H1 (cell line): ENCODE measurements around the gene TBX2. TPM values are rescaled to one million over a fixed set of nuclear protein-coding genes. Genes with fewer than 3 reads are reported as not detected.
A peak's percentile ranks its signal among the peaks of the same experiment; 100 is the strongest.

Experiments
- CTCF ChIA-PET: fragments of 300-600 bp; sonication (Branson Sonifier 250); formaldehyde crosslinking; loops from one replicate; lab custom pipeline; 2021; ENCODE audit not compliant: partially characterized antibody; lab: Charles Lee
- POLR2A ChIA-PET: fragments of 300-600 bp; sonication (Branson Sonifier 250); formaldehyde crosslinking; loops from one replicate; lab custom pipeline; 2021; ENCODE audit warnings: inconsistent platforms; ENCODE audit not compliant: partially characterized antibody; lab: Charles Lee
- DNase-seq, 2 experiments: peaks; one replicate each; pipeline versions ENCODE4 v3.0.0 to v3.0.0-alpha.2; 2010 to 2022; ENCODE audit warnings: low spot score in 2 of 2, low read depth in 1 of 2, mixed read lengths in 1 of 2
- FAIRE-seq: peaks from 2 replicates; lab custom pipeline; 2011; peaks lifted over from hg19 to GRCh38; lab: Jason Lieb, UNC
- H2AFZ ChIP-seq: 2 replicates; pipeline ENCODE4 v1.8.1; 2012; ENCODE audit warnings: low read length, inconsistent platforms
- H2AK5ac ChIP-seq: 2 replicates; pipeline ENCODE4 v1.6.1; 2013; ENCODE audit warnings: low read depth, low read length
- H2BK120ac ChIP-seq: replicated peaks from 2 replicates; pipeline ENCODE3; 2013; ENCODE audit warnings: low read depth, low read length, inconsistent platforms
- H2BK12ac ChIP-seq: 2 replicates; pipeline ENCODE4 v1.6.1; 2013; ENCODE audit warnings: low read depth, low read length
- H2BK15ac ChIP-seq: 2 replicates; pipeline ENCODE4 v1.6.1; 2013; ENCODE audit warnings: low read length
- H2BK20ac ChIP-seq: 2 replicates; pipeline ENCODE4 v1.6.1; 2013; ENCODE audit warnings: low read length
- H2BK5ac ChIP-seq: 2 replicates; pipeline ENCODE4 v1.6.1; 2013; ENCODE audit warnings: low read depth, low read length
- H3K14ac ChIP-seq: 2 replicates; pipeline ENCODE4 v1.6.1; 2013; ENCODE audit warnings: inconsistent platforms; ENCODE audit not compliant: insufficient read length
- H3K18ac ChIP-seq: 2 replicates; pipeline ENCODE4 v1.6.1; 2013; ENCODE audit warnings: low read length; ENCODE audit errors: extremely low read depth
- H3K23ac ChIP-seq: 2 replicates; pipeline ENCODE4 v1.6.1; 2013; ENCODE audit warnings: inconsistent platforms; ENCODE audit not compliant: insufficient read length
- H3K23me2 ChIP-seq: 2 replicates; pipeline ENCODE4 v1.6.1; 2013; ENCODE audit warnings: low read depth, low read length
- H3K27ac ChIP-seq: 2 replicates; pipeline ENCODE4 v1.6.1; 2011; ENCODE audit warnings: low read depth, low read length, inconsistent platforms
- H3K27me3 ChIP-seq, 4 experiments: replicated peaks in 1 of 4; 1 replicate in 1 of 4; 2 replicates in 3 of 4; pipeline versions ENCODE4 v1.6.1 to v1.8.1; 2011 to 2013; ENCODE audit warnings: low read length in 3 of 4, mild to moderate bottlenecking in 3 of 4, inconsistent platforms in 2 of 4, mixed read lengths in 2 of 4, moderate library complexity in 1 of 4; ENCODE audit not compliant: control insufficient read depth in 3 of 4, insufficient read depth in 3 of 4; ENCODE audit errors: extremely low read depth in 1 of 4
- H3K36me3 ChIP-seq, 4 experiments: 2 replicates each; pipeline versions ENCODE4 v1.6.1 to v1.8.1; 2011 to 2013; ENCODE audit warnings: mild to moderate bottlenecking in 4 of 4, low read length in 3 of 4, moderate library complexity in 2 of 4, control low read depth in 1 of 4, inconsistent platforms in 1 of 4; ENCODE audit not compliant: insufficient read depth in 4 of 4, control insufficient read depth in 2 of 4
- H3K4ac ChIP-seq: replicated peaks from 2 replicates; pipeline ENCODE3; 2013; ENCODE audit warnings: low read length, low read depth, mixed read lengths, inconsistent platforms; ENCODE audit not compliant: insufficient read length
- H3K4me1 ChIP-seq, 4 experiments: replicated peaks in 1 of 4; 1 replicate in 1 of 4; 2 replicates in 3 of 4; pipeline versions ENCODE4 v1.6.1 to v1.8.1; 2011 to 2013; ENCODE audit warnings: low read length in 3 of 4, inconsistent platforms in 2 of 4, mixed read lengths in 1 of 4; ENCODE audit not compliant: insufficient read depth in 4 of 4, control insufficient read depth in 3 of 4
- H3K4me2 ChIP-seq, 2 experiments: 2 replicates each; pipeline versions ENCODE4 v1.6.1 to v1.8.1; 2011 to 2013; ENCODE audit warnings: low read depth in 2 of 2, low read length in 2 of 2, control low read depth in 1 of 2, inconsistent platforms in 1 of 2, mild to moderate bottlenecking in 1 of 2; ENCODE audit not compliant: insufficient read depth in 1 of 2
- H3K4me3 ChIP-seq, 4 experiments: fragments of 200-600, 300-600 bp in 1 of 4; sonication (generic), shearing (Covaris generic), sonication (Bioruptor Twin) in 1 of 4; 2 replicates each; pipeline versions ENCODE4 v1.5.1 to v1.8.1; 2011 to 2016; ENCODE audit warnings: low read length in 4 of 4, low read depth in 3 of 4, control low read depth in 2 of 4, inconsistent platforms in 2 of 4, mild to moderate bottlenecking in 2 of 4, mixed read lengths in 1 of 4, moderate library complexity in 1 of 4; ENCODE audit not compliant: insufficient read depth in 2 of 4; ENCODE audit errors: extremely low read depth in 1 of 4
- H3K56ac ChIP-seq: replicated peaks from 2 replicates; pipeline ENCODE3; 2013; ENCODE audit warnings: low read depth, mild to moderate bottlenecking, mixed read lengths, low read length, inconsistent platforms; ENCODE audit not compliant: insufficient read length
- H3K79me1 ChIP-seq: 2 replicates; pipeline ENCODE4 v1.6.1; 2013; ENCODE audit warnings: low read depth, low read length, control low read depth
- H3K79me2 ChIP-seq, 2 experiments: 2 replicates each; pipeline versions ENCODE4 v1.6.1 to v1.8.1; 2012 to 2013; ENCODE audit warnings: low read length in 2 of 2, mild to moderate bottlenecking in 2 of 2, inconsistent platforms in 1 of 2; ENCODE audit not compliant: insufficient read depth in 2 of 2, control insufficient read depth in 1 of 2
- H3K9ac ChIP-seq, 4 experiments: replicated peaks in 1 of 4; 1 replicate in 1 of 4; 2 replicates in 3 of 4; pipeline versions ENCODE4 v1.6.1 to v1.8.1; 2011 to 2013; ENCODE audit warnings: low read depth in 3 of 4, low read length in 3 of 4, control low read depth in 2 of 4, mild to moderate bottlenecking in 2 of 4, moderate library complexity in 2 of 4, inconsistent platforms in 1 of 4; ENCODE audit errors: extremely low read depth in 1 of 4
- H3K9me3 ChIP-seq, 2 experiments: 2 replicates each; pipeline versions ENCODE4 v1.6.1 to v1.8.1; 2012 to 2013; ENCODE audit warnings: mild to moderate bottlenecking in 2 of 2, moderate library complexity in 2 of 2, control low read depth in 1 of 2, inconsistent platforms in 1 of 2, low read depth in 1 of 2, low read length in 1 of 2, mixed read lengths in 1 of 2; ENCODE audit not compliant: insufficient read depth in 2 of 2
- H4K20me1 ChIP-seq, 2 experiments: replicated peaks in 1 of 2; 2 replicates each; pipeline versions ENCODE3 to v1.8.1; 2011 to 2013; ENCODE audit warnings: inconsistent platforms in 2 of 2, low read length in 2 of 2, mild to moderate bottlenecking in 1 of 2; ENCODE audit not compliant: insufficient read depth in 2 of 2, control insufficient read depth in 1 of 2
- H4K5ac ChIP-seq: 2 replicates; pipeline ENCODE4 v1.6.1; 2013; ENCODE audit warnings: low read length, low read depth, mixed read lengths, inconsistent platforms; ENCODE audit not compliant: insufficient read length
- H4K8ac ChIP-seq: 2 replicates; pipeline ENCODE4 v1.8.0; 2013; ENCODE audit warnings: mild to moderate bottlenecking, moderate library complexity, low read length, inconsistent platforms; ENCODE audit not compliant: insufficient read depth; ENCODE audit errors: extremely low read depth
- H4K91ac ChIP-seq: replicated peaks from 2 replicates; pipeline ENCODE3; 2013; ENCODE audit warnings: low read length, mixed read lengths, inconsistent platforms; ENCODE audit not compliant: insufficient read length
- BCL11A ChIP-seq, 2 experiments: IDR thresholded peaks; one replicate each; pipeline ENCODE4 v1.6.1; 2011; ENCODE audit warnings: low read depth in 2 of 2, low read length in 2 of 2, mild to moderate bottlenecking in 2 of 2
- CTBP2 ChIP-seq: IDR thresholded peaks from 2 replicates; pipeline ENCODE4 v1.7.0; 2011; ENCODE audit warnings: borderline replicate concordance, mild to moderate bottlenecking, moderate library complexity, mixed read lengths, low read length; ENCODE audit not compliant: insufficient read depth, insufficient read length
- FOSL1 ChIP-seq: IDR thresholded peaks from 2 replicates; pipeline ENCODE4 v1.6.1; 2011; ENCODE audit warnings: mild to moderate bottlenecking, low read depth, low read length, moderate library complexity; ENCODE audit not compliant: insufficient read depth
- HDAC6 ChIP-seq: IDR thresholded peaks from one replicate; pipeline ENCODE4 v1.7.1; 2012; ENCODE audit warnings: low read depth, mild to moderate bottlenecking, inconsistent platforms, low read length, moderate library complexity
- MAX ChIP-seq: IDR thresholded peaks from 2 replicates; pipeline ENCODE4 v1.6.1; 2012; ENCODE audit warnings: inconsistent platforms
- RAD21 ChIP-seq, 2 experiments: IDR thresholded peaks in 1 of 2; conservative IDR thresholded peaks in 1 of 2; 2 replicates each; pipeline ENCODE4 v1.6.1; 2011; ENCODE audit warnings: low read depth in 2 of 2, low read length in 2 of 2, improper control_type of control experiment in 1 of 2, inconsistent platforms in 1 of 2, mild to moderate bottlenecking in 1 of 2, moderate library complexity in 1 of 2
- RXRA ChIP-seq: IDR thresholded peaks from 2 replicates; pipeline ENCODE4 v1.6.1; 2011; ENCODE audit warnings: low read depth, mild to moderate bottlenecking, low read length, moderate library complexity; ENCODE audit not compliant: insufficient read depth
- SP4 ChIP-seq: IDR thresholded peaks from 2 replicates; pipeline ENCODE4 v1.6.1; 2012; ENCODE audit warnings: low read length, inconsistent platforms
- SRF ChIP-seq: IDR thresholded peaks from 2 replicates; pipeline ENCODE4 v1.6.1; 2011; ENCODE audit warnings: mild to moderate bottlenecking, low read depth, low read length, moderate library complexity
- TAF7 ChIP-seq: optimal IDR thresholded peaks from 2 replicates; pipeline ENCODE3; 2011; ENCODE audit warnings: low read depth, mild to moderate bottlenecking, inconsistent platforms, low read length, moderate library complexity, borderline replicate concordance
- WGBS, 2 experiments: shearing (Covaris generic) in 1 of 2; methylation state at CpG; one replicate each; pipeline versions ENCODE4 v1.1.6 to v1.1.7; 2013 to 2015; ENCODE audit warnings: low lambda C conversion rate in 2 of 2, mixed read lengths in 2 of 2, inconsistent platforms in 1 of 2, low coverage in 1 of 2, missing lambda C conversion rate in 1 of 2; ENCODE audit not compliant: insufficient replicate concordance in 2 of 2, insufficient coverage in 1 of 2, insufficient read length in 1 of 2; ENCODE audit errors: extremely low coverage in 1 of 2, missing lambda C conversion rate in 1 of 2; 5-methylcytosine and 5-hydroxymethylcytosine counted together
- polyA plus RNA-seq, 7 experiments: library from polyadenylated mRNA; depleted of rRNA in 3 of 7; stranded (reverse) in 5 of 7; unstranded in 2 of 7; fragments of >200 nt in 5 of 7; fragments of 200-250 nt in 2 of 7; gene quantifications; 1 replicate in 5 of 7; 2 replicates in 1 of 7; 4 replicates in 1 of 7; pipeline versions ENCODE4 v1.2.1 to v1.2.3, GENCODE V29; 2011 to 2013; ENCODE audit warnings: missing spikeins in 2 of 7, mixed read lengths in 2 of 7
- total RNA-seq: library from RNA; stranded (reverse); fragmentation: NEBNext Ultra II Directional; extraction: Animal tissue kit (Norgen Biotek cat#: 25700); gene quantifications from 2 replicates; pipeline ENCODE4 v1.2.1, GENCODE V29; 2021

The TBX2 gene
- total and polyA plus RNA-seq, 2 of the 8 experiments (the other 6 are each of a cell fraction or from before 2014, with no cell fraction given), result not detected

- H3K9me3 ChIP-seq, result no peaks in the 10 kb centered on the region
- H2BK15ac ChIP-seq, result no peak overlapping the region
- no peak overlapping the region for H4K8ac ChIP-seq
- no peak overlapping the region for H3K18ac ChIP-seq
- no peak overlapping the region for H2AK5ac ChIP-seq
- no peak for DNase-seq
- no peak overlapping the region for H2BK12ac ChIP-seq
- H4K5ac ChIP-seq, result no peak overlapping the region
- no peak overlapping the region for H3K23ac ChIP-seq
- H3K4me2 ChIP-seq, result no peak overlapping the region
- H3K23me2 ChIP-seq, result no peaks in the 10 kb centered on the region; the same call in 1 of the 2 replicates
- no peak overlapping the region for H2BK5ac ChIP-seq
- no peaks in the 10 kb centered on the region for H3K79me1 ChIP-seq
- H2AFZ ChIP-seq, result peak overlapping the region; percentile 44
- no peak overlapping the region for H2BK120ac ChIP-seq
- POLR2A ChIA-PET, result interaction anchor here (1.5 kb wide), 1 partner anchor 24 kb away, joined by 4 read pairs; no protein-coding TSS in a partner anchor
- no peak for FAIRE-seq
- H3K4me3 ChIP-seq, result no peak overlapping the region
- no peak overlapping the region for H3K27ac ChIP-seq
- TF ChIP-seq MAX (no peak), HDAC6 (no peak), RAD21 (IDR thresholded peaks at IDR 0.05 in 1 of 2, conservative IDR thresholded peaks at IDR 0.05 in 1 of 2; ENCODE audit: low read depth in 2 of 2, low read length in 2 of 2) (no peak), SRF (no peak), FOSL1 (no peak), SP4 (no peak), RXRA (no peak), CTBP2 (no peak), TAF7 (no peak), BCL11A (IDR thresholded peaks at IDR 0.05; ENCODE audit: low read depth in 2 of 2, low read length in 2 of 2) (no peak)
- no peaks in the 10 kb centered on the region; a peak in 2 of 7 replicates for H3K27me3 ChIP-seq
- no peak overlapping the region for H3K9ac ChIP-seq
- H3K79me2 ChIP-seq, result no peaks in the 10 kb centered on the region
- H3K14ac ChIP-seq, result no peak overlapping the region
- WGBS, 2 experiments, result 84% methylated on average over 10 of the region's 10 CpGs; no CpG with 5 or more reads in 1 of the 2 experiments
- no peak overlapping the region for H2BK20ac ChIP-seq
- H4K20me1 ChIP-seq, result no peaks in the 10 kb centered on the region
- CTCF ChIA-PET, result interaction anchor here (1.1 to 4.6 kb wide), 10 partner anchors 11 to 117 kb away, joined by 3 to 27 read pairs (median 5); no protein-coding TSS in a partner anchor
- H3K4ac ChIP-seq, result no peak overlapping the region
- no peak overlapping the region for H3K56ac ChIP-seq
- peaks cover 0 to 4% (median 2%) of the 10 kb centered on the region in 4 experiments; a peak in 3 of 7 replicates for H3K4me1 ChIP-seq
- H4K91ac ChIP-seq, result no peak overlapping the region
- no peaks in the 10 kb centered on the region for H3K36me3 ChIP-seq
These were observed 24.5 kb downstream of the TBX2 start for GRCh38 chr17:61423967-61424649.
